Tibial nerve (tissue), 4 donors: Measurements from ENCODE around the gene EMX2.

ENCODE experiments used
- CTCF ChIP-seq, 5 experiments: fragments of 200-600 bp in 3 of 5; fragments of 450-650 bp in 2 of 5; sonication (generic) in 3 of 5; IDR thresholded peaks; one replicate each; pipeline ENCODE4 v1.5.1; 2016 to 2019; ENCODE audit warnings: antibody characterized with exemption in 5 of 5, mild to moderate bottlenecking in 3 of 5, moderate library complexity in 2 of 5
- EP300 ChIP-seq, 2 donors: sonication (generic); formaldehyde crosslinking; IDR thresholded peaks; one replicate each; pipeline ENCODE4 v1.6.1; 2017; ENCODE audit warnings: antibody characterized with exemption in 2 of 2, mild to moderate bottlenecking in 1 of 2
- POLR2A ChIP-seq, 2 donors: fragments of 450-650 bp; IDR thresholded peaks; one replicate each; pipeline ENCODE4 v1.6.1; 2017; ENCODE audit warnings: antibody characterized with exemption in 2 of 2, mild to moderate bottlenecking in 2 of 2, moderate library complexity in 2 of 2

- TF ChIP-seq CTCF (IDR thresholded peaks at IDR 0.05) (no peak), POLR2A (IDR thresholded peaks at IDR 0.05) (no peak), EP300 (IDR thresholded peaks at IDR 0.05) (no peak)
These were observed 19.7 kb downstream of the EMX2 start for GRCh38 chr10:117562220-117562619.
